SK-N-MC (cell line): Measurements from ENCODE around the gene PDXP.

Experiments
- EZH2 ChIP-seq: fragments of 200-600 bp; sonication (generic); IDR thresholded peaks from one replicate; pipeline ENCODE4 v1.6.1; 2017; ENCODE audit warnings: antibody characterized with exemption
- FOXP2 ChIP-seq: optimal IDR thresholded peaks from 2 replicates; pipeline ENCODE3; 2011; ENCODE audit warnings: mild to moderate bottlenecking, moderate library complexity; ENCODE audit not compliant: insufficient read depth; ENCODE audit errors: extremely low read length, control extremely low read depth
- POLR2AphosphoS5 ChIP-seq: IDR thresholded peaks from 2 replicates; pipeline ENCODE4 v1.6.1; 2012; ENCODE audit warnings: mild to moderate bottlenecking, low read depth, low read length, borderline replicate concordance

DNA sequence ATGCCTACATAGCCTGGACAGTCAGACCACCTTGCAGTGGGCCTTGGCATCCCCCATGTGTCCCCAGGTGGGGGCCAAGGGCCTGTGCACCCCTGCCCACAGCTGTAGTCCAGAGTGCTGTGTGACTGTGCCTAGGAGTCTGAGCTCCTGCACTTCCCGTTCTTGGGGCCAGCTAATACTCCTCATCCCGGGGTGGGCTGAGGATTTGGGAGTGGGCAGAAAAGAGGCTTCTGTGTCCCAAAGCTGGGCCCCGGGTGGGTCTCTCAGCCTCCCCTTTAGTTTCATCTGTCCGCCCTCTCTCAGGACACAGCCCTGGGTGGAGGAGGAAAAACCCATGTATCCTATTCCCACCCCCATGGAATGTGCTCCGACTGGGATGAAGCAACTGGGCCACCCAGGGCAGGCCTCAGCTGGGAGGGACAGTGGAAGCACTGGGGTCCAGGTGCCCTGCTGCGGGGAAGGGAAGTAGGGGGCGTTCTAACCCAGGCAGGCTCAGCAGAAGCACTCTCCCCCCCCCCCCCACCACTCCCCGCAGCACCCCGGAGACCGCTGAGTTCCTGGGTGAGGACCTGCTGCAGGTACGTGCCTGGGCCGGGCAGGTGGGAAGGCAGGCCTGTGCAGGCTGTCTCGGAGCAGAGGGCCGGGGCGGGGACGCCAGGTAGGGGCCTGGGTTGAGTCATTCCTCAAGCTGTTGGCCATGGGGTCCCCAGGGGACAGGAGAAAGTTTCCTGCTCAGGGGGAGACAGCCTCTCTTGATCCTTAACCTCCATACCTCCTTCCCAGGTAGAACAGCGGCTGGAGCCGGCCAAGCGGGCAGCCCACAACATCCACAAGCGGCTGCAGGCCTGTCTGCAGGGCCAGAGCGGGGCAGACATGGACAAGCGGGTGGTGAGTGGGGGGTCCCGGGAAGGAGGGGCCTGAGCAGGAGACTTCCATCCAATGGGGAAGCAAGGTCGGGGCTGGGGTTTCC lies 17.6 kb upstream of the PDXP start:
- TF ChIP-seq EZH2 = no peak
- TF ChIP-seq POLR2AphosphoS5 = no peak
- no peak for TF ChIP-seq FOXP2
